ENCODE results near the gene PTPRJ.
"Not testable (repeated sequence)": the region's sequence is repeated elsewhere in the genome, so short reads cannot be mapped to it uniquely, and the experiment has no call there.

Gene PTPRJ

DNA sequence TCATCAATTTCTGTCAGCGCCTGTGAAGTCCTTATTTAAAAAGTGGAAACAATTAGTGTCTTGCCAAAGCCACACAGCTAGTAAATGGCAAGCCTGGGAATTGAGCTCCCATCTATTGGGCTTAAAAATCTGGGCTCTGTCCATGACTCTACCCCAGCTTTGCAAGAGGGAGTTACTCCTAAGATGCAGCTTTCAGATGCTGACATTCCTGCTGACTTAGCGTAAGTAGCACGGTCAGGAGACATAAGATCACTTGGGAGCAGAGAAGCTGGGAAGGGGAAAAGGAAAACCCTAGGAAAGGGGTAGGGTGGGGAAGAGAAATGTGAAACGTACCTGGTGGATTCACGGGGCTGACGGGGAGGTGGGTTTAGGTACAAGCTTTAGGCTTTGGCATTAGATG, 200.3 kb downstream of the PTPRJ start:
- POLR2A ChIA-PET: no interaction called here
- CTCF ChIA-PET: interaction anchor here (1.0 kb wide), 1 partner anchor 8 kb away, joined by 3 read pairs; no protein-coding TSS in a partner anchor
- TF ChIP-seq CTCF (IDR thresholded peaks at IDR 0.05; ENCODE audit: control extremely low read depth, extremely low read depth, low read depth, missing control alignments): no peak

DNA sequence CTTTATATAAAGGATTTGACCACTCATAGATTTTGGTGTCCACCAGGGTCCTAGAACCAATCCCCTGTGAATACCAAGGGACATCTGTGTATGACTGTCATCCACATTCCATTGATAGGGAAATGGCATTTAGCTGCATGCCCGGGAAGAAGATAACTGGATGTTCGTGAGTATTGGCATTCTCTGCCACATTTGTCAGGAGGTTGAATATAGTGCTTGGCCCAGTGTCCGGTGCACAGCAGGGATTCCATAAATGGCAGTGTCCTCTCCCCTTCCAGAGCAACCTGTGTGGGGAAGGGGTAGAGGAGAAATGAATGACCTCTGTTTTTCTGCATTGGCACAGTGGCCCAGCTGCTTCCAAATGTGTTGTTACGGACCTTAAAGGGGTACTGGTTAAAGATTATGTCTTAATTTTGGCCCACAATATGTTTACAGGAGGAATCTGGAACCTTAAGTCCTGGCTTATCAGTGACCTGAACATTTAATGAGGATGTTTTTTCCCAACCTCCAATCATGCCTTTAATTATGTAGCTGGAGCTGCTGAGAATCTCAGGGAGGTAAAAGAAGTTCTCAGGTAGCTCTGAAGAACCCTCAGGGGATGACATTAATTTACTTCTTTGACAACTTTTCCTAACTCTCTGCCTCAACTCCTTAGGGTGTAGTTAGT, 202.6 kb downstream of the PTPRJ start:
- no peak for TF ChIP-seq CTCF (IDR thresholded peaks at IDR 0.05; ENCODE audit: control extremely low read depth, extremely low read depth, low read depth, missing control alignments)
- ChIA-PET POLR2A (no interaction called here), CTCF (interaction anchor here (1.9 kb wide), 1 partner anchor 10 kb away, joined by 7 read pairs; no protein-coding TSS in a partner anchor)
- no peak for DNase-seq (ENCODE audit: extremely low spot score)

More for the DNA sequence above, 200.3 kb downstream of the PTPRJ start:
- DNase-seq (ENCODE audit: extremely low spot score): no peak

GRCh38 chr11:48184452-48184851, 204.1 kb downstream of the PTPRJ start:
- POLR2A ChIA-PET: no interaction called here
- no peak for TF ChIP-seq CTCF (IDR thresholded peaks at IDR 0.05; ENCODE audit: control extremely low read depth, extremely low read depth, low read depth, missing control alignments)
- CTCF ChIA-PET: interaction anchor here (1.5 kb wide), 1 partner anchor 13 kb away, joined by 3 read pairs; no protein-coding TSS in a partner anchor
- no peak for DNase-seq (ENCODE audit: extremely low spot score)

DNA sequence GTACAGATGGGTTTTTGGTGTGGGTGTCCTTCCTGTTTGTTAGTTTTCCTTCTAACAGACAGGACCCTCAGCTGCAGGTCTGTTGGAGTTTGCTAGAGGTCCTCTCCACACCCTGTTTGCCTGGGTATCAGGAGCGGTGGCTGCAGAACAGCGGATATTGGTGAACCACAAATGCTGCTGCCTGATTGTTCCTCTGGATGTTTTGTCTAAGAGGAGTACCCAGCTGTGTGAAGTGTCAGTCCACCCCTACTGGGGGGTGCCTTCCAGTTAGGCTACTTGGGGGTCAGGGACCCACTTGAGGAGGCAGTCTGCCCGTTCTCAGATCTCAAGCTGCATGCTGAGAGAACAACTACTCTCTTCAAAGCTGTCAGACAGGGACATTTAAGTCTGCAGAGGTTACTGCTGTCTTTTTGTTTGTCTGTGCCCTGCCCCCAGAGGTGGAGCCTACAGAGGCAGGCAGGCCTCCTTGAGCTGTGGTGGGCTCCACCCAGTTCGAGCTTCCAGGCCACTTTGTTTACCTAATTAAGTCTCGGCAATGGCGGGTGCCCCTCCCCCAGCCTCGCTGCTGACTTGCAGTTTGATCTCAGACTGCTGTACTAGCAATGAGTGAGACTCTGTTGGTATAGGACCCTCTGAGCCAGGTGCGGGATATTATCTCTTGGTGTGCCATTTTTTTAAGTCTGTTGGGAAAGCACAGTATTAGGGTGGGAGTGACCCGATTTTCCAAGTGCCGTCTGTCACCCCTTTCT, 210.7 kb downstream of the PTPRJ start:
- DNase-seq (ENCODE audit: extremely low spot score); CTCF ChIA-PET; POLR2A ChIA-PET: not testable (repeated sequence)

DNA sequence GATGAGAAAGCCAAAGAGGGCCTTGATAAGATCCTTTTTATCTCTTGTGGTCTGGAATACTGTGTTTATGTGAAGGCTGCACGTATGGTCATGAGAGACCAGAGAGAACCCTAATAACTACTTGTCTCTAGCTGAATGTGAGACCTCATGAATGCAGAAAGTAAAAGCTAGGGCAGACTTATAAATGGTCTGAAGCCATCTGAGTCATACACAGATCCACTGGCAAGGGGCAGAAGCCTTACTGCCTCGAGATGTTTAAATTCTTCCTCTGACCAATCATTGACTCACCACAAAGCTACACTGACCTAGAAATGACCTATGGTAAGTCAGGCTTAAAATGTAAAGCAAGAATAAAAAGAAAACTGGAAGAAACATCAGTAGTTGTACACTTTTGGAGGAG, 213.5 kb downstream of the PTPRJ start:
- CTCF ChIA-PET: interaction anchor here (1.0 kb wide), 1 partner anchor 17 kb away, joined by 3 read pairs; no protein-coding TSS in a partner anchor

DNA sequence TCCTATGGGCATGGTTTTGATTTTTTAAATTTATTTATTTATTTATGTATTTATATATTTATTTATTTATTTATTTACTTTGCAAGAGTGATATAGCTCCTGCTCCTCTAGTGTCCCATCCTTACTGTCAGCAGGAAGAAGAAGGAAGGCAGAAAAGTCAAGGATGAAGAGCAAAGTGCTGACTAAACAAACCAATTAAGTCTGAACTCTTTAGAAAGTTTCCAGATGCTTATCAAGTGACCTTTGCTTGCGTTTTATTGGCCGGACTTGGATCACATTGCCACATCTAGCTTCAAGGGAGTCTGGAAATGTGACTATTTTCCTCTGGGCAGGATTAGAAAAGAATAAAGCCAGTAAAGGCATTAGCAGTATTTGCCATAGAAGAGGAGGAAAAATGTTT, 227.5 kb downstream of the PTPRJ start:
- CTCF ChIA-PET: no interaction called here
- no peak for DNase-seq (ENCODE audit: extremely low spot score)

More for the DNA sequence above, 213.5 kb downstream of the PTPRJ start:
- no peak for DNase-seq (ENCODE audit: extremely low spot score)
- TF ChIP-seq CTCF (IDR thresholded peaks at IDR 0.05; ENCODE audit: control extremely low read depth, extremely low read depth, low read depth, missing control alignments): no peak
- POLR2A ChIA-PET: no interaction called here

More for the DNA sequence above, 227.5 kb downstream of the PTPRJ start:
- no peak for TF ChIP-seq CTCF (IDR thresholded peaks at IDR 0.05; ENCODE audit: control extremely low read depth, extremely low read depth, low read depth, missing control alignments)
- POLR2A ChIA-PET: no interaction called here

All from GM10248 (cell line).